Stimulated activated CD8-positive, alpha-beta memory T cell treated with anti-CD3 and anti-CD28 coated beads, Interleukin-15, amount 100 ng/mL, for 4 hours (primary cell): ENCODE measurements around the gene ZNF205.

ENCODE experiments used
- DNase-seq, 2 donors: peaks; one replicate each; pipeline ENCODE4 v3.0.0-alpha.2; 2020; ENCODE audit warnings: low read depth in 2 of 2

Gene ZNF205

GRCh38 chr16:3084969-3085670 lies 27.3 kb upstream of the ZNF205 start:
- no peak for DNase-seq

- no peak for DNase-seq
Measured at GRCh38 chr16:3085868-3086595, 26.4 kb upstream of the ZNF205 start.

GRCh38 chr16:3086596-3087242 lies 25.7 kb upstream of the ZNF205 start:
- no peak for DNase-seq

- DNase-seq: no peak
Measured at GRCh38 chr16:3087243-3088235, 24.8 kb upstream of the ZNF205 start.

DNA sequence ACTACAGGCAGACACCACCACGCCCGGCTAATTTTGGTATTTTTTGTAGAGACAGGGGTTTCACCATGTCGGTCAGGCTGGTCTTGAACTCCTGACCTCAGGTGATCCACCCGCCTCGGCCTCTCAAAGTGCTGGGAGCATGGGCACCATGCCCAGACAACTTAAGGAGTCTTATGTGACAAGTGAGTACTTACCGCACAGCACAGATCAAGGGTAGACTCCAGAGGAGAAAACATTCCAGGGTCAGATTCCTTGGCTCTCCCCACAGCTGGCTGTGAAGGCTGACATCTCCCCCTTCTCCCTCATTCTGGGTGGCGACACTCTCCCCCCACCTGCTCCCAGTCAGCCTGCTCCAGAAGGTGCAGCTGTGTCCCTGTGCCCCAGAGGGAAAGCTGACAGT lies 23.9 kb upstream of the ZNF205 start:
- DNase-seq: no peak

- DNase-seq: no peak
Measured at GRCh38 chr16:3088925-3089716, 23.3 kb upstream of the ZNF205 start.

DNA sequence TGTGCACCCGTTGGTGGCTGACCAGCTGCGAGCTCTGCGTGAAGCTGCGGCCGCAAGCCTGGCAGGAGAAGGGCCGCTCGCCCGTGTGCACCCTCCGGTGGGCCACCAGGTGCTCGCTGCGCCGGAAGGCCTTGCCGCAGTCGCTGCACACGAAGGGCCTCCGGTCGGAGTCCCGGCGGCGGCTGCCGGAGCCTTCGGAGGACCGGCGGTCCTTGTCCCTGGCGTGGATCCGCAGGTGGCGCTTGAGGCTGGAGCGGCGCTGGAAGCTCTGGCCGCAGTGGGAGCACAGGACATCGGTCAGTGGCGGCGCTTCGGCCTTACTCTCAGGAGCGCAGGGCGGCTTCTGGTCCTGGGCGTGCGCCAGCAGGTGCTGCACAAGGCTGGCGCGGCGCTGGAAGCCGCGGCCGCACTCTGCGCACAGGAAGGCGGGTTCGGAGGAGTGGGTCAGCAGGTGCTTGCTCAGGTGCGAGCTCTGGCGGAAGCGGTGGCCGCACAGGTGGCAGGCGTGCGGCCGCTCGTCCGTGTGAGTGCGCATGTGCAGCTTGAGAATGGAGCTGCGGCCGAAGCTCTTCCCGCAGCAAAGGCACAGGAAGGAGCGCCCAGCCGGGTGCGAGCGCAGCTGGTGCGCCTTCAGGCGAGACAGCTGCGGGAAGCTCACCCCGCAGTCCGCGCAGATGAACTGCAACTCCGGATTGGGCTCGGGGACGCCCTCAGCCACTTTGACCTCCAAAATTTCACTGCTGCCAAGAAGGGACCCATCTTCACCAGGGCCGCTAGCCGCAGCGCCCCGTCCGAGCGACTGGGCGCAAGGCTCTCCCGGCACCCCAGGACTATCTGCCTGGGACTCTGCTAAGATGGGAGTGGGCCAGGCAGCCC lies 22.4 kb upstream of the ZNF205 start:
- no peak for DNase-seq

GRCh38 chr16:3091551-3091950 lies 20.8 kb upstream of the ZNF205 start:
- DNase-seq: no peak

- no peak for DNase-seq
Measured at GRCh38 chr16:3092501-3092941, 19.9 kb upstream of the ZNF205 start.

GRCh38 chr16:3094289-3095027 lies 17.9 kb upstream of the ZNF205 start:
- no peak for DNase-seq

- DNase-seq: peak in 1 of 2 donors; percentile 24
Measured at GRCh38 chr16:3095869-3096268, 16.5 kb upstream of the ZNF205 start.

GRCh38 chr16:3096362-3096761 lies 16.0 kb upstream of the ZNF205 start:
- DNase-seq: no peak

- DNase-seq: no peak
Measured at GRCh38 chr16:3097266-3097665, 15.1 kb upstream of the ZNF205 start.

DNA sequence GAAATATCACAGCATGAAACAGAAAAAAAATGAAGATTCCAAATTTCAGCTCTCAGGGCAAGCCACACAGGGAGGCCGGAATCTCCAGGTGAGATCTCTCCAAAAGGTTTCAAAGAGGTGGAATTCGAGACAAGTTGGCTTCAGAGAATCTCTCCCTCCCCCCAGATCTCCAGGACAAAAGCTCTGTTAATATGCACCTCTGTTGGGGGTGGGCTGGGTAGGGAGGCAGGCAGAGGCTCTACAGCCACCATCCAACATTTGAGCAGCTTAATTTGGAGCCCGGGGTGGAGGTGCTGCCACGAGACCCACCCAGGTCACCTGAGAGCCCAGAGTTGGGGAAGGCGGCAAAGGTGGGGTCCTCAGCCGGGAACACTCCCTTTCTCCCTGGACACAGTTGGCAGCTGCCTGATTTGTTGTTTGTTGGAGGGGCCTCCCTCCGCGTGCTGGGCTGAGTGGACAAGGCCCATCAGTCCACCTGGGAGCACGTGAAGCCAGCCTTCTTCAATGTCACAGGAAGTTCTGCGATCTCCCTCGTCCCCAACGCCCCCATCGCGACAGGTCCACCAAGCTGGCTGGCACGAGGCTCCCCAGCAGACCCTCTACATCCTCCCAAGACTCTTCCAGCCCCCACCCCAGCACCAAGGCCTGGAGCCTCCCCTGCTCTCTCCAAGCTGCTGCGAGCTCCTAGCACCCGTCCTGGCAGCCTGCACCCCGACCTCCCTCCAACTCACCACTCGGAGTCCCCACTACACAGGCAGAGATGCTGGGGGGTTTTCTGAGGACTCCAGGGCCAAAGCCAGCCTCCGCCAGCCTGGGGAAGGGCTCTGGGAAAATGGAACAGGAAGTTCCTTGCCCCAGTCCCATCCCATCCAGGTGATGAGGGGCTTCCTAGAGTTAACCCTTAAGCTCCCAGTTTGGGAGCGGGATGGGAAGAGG lies 13.7 kb upstream of the ZNF205 start, which contains the start of gene ZSCAN10:
ZSCAN10 (minus strand) TSS at position 836 of the 936 bp plus-strand sequence. CDS start 6,357 bp downstream, outside the sequence.
- no peak for DNase-seq

- DNase-seq: no peak
Measured at GRCh38 chr16:3099395-3099731, 13.0 kb upstream of the ZNF205 start.

DNA sequence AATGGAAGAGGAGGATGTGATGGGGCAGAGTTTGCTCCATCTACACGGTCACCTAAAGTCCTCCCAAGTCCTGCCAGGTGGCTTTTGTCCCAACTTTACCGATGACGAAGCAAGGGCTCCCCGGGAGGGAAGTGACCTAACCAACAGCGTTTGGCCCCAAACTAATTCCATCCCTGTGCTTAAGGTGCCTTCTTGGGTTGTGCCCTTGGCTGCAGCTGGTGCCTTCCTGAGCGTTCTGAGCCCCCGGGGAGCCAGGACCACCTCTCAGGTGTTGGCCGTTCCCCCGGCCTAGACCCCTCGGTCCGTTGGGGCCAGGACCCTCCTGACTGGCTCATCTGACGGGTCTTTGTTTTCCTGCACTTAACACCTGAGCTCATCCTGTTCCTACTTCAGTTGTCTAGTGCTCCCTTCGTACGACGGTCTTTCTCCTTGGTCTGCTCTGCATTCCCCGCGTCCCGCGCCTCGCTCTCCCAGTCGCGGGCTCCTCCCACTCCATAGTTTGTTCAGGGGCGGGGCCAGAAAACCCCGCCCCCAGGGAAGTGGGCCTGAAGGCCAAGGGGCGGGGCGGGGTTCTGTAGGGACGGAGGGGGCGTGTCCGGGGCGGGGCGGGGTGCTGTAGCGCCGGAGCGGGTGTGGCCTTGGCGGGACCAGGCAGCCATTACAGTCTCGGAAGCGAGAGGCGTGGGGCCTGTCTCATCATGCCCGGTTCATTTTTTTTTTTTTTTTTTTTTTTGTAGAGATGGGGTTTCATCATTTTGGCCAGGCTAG lies 12.5 kb upstream of the ZNF205 start:
- DNase-seq: peak; percentile 73 to 81
